GM23338 (cell line): Measurements from ENCODE around the gene RAP2A. TPM values are rescaled to one million over a fixed set of nuclear protein-coding genes. Genes with fewer than 3 reads are reported as not detected.

ENCODE experiments used
- ATAC-seq: fragments of 200-7000 bp; cut with Tn5 transposase; 3 replicates; pipeline ENCODE4 v1.9.1; 2020
- DNase-seq: peaks from one replicate; pipeline ENCODE4 v3.0.0-alpha.2; 2015; ENCODE audit warnings: low spot score
- H2AFZ ChIP-seq: fragments of 200-600 bp; sonication (generic); 2 replicates; pipeline ENCODE4 v1.8.0; 2016; ENCODE audit warnings: antibody characterized with exemption, mild to moderate bottlenecking, moderate library complexity
- H3F3A ChIP-seq: fragments of 200-600 bp; sonication (generic); replicated peaks from 2 replicates; pipeline ENCODE4 v1.8.0; 2017; ENCODE audit warnings: antibody characterized with exemption, mixed run types, low read depth
- H3K27ac ChIP-seq: fragments of 200-600 bp; sonication (generic); 2 replicates; pipeline ENCODE4 v1.6.1; 2016; ENCODE audit warnings: low read depth
- H3K27me3 ChIP-seq: fragments of 200-600 bp; sonication (generic); 2 replicates; pipeline ENCODE4 v1.8.0; 2016; ENCODE audit warnings: mild to moderate bottlenecking, mixed run types, moderate library complexity; ENCODE audit not compliant: insufficient read depth
- H3K36me3 ChIP-seq: fragments of 200-600 bp; sonication (generic); 2 replicates; pipeline ENCODE4 v1.8.0; 2016; ENCODE audit warnings: mild to moderate bottlenecking; ENCODE audit not compliant: insufficient read depth
- H3K4me1 ChIP-seq: fragments of 200-600 bp; sonication (generic); 2 replicates; pipeline ENCODE4 v1.8.0; 2016; ENCODE audit warnings: mild to moderate bottlenecking, moderate library complexity; ENCODE audit not compliant: insufficient read depth
- H3K4me2 ChIP-seq: fragments of 200-600 bp; sonication (generic); 2 replicates; pipeline ENCODE4 v1.7.1; 2017; ENCODE audit warnings: mixed run types
- H3K4me3 ChIP-seq: fragments of 200-600 bp; sonication (generic); 2 replicates; pipeline ENCODE4 v1.6.1; 2016; ENCODE audit warnings: mixed run types
- H3K79me2 ChIP-seq: fragments of 200-600 bp; sonication (generic); replicated peaks from 2 replicates; pipeline ENCODE4 v1.8.0; 2017; ENCODE audit warnings: mild to moderate bottlenecking; ENCODE audit not compliant: insufficient read depth
- H3K9me2 ChIP-seq: fragments of 200-600 bp; sonication (generic); 2 replicates; pipeline ENCODE4 v1.8.0; 2017; ENCODE audit not compliant: insufficient read depth
- H4K20me1 ChIP-seq: fragments of 200-600 bp; sonication (generic); replicated peaks from 2 replicates; pipeline ENCODE4 v1.8.0; 2017; ENCODE audit warnings: mild to moderate bottlenecking; ENCODE audit not compliant: insufficient read depth
- H3K27ac Mint-ChIP-seq: 2 replicates; pipeline ENCODE4 v1.8.0; 2020; ENCODE audit warnings: inconsistent platforms, mild to moderate bottlenecking, moderate library complexity, mixed read lengths
- H3K27me3 Mint-ChIP-seq: 3 replicates; pipeline ENCODE4 v1.8.0; 2022; ENCODE audit warnings: low read depth, mild to moderate bottlenecking, moderate library complexity, mixed read lengths, inconsistent platforms; ENCODE audit not compliant: insufficient read depth, poor library complexity
- H3K36me3 Mint-ChIP-seq: 3 replicates; pipeline ENCODE4 v1.8.0; 2021; ENCODE audit warnings: low read depth, mild to moderate bottlenecking, inconsistent platforms, moderate library complexity, mixed read lengths
- H3K4me1 Mint-ChIP-seq: 3 replicates; pipeline ENCODE4 v1.8.0; 2020; ENCODE audit warnings: mild to moderate bottlenecking, inconsistent platforms, mixed read lengths
- H3K4me3 Mint-ChIP-seq: 3 replicates; pipeline ENCODE4 v1.8.0; 2021; ENCODE audit warnings: moderate library complexity, mild to moderate bottlenecking, inconsistent platforms, mixed read lengths
- H3K9me3 Mint-ChIP-seq: 3 replicates; pipeline ENCODE4 v1.8.0; 2020; ENCODE audit warnings: moderate library complexity, mild to moderate bottlenecking, inconsistent platforms, mixed read lengths
- CREB1 ChIP-seq: fragments of 250-450 bp; sonication (Bioruptor Pico); IDR thresholded peaks from 2 replicates; pipeline ENCODE4 v1.5.0; 2020; ENCODE audit warnings: low read depth, mild to moderate bottlenecking, moderate library complexity
- EZH2phosphoT487 ChIP-seq: fragments of 200-600 bp; sonication (generic); IDR thresholded peaks from one replicate; pipeline ENCODE4 v1.8.1; 2018; ENCODE audit warnings: antibody characterized with exemption; ENCODE audit not compliant: unreplicated experiment
- JUNB ChIP-seq: IDR thresholded peaks from one replicate; pipeline ENCODE4 v1.6.1; 2016; ENCODE audit warnings: antibody characterized with exemption; ENCODE audit not compliant: unreplicated experiment
- NANOG ChIP-seq: IDR thresholded peaks from 2 replicates; pipeline ENCODE4 v1.6.1; 2016; ENCODE audit warnings: antibody characterized with exemption, borderline replicate concordance
- ZNF114 ChIP-seq: fragments of 250-450 bp; sonication (Bioruptor Pico); IDR thresholded peaks from 2 replicates; pipeline ENCODE4 v1.5.0; 2020; ENCODE audit warnings: mild to moderate bottlenecking, moderate library complexity
- ZNF331 ChIP-seq: fragments of 250-450 bp; sonication (Bioruptor Pico); IDR thresholded peaks from 2 replicates; pipeline ENCODE4 v1.5.0; 2020; ENCODE audit warnings: low read depth, mild to moderate bottlenecking, moderate library complexity
- polyA plus RNA-seq: library from polyadenylated mRNA; unstranded; fragments of >200 nt; fragmentation: Nextera tagmentation; extraction: Ambion mirVana; gene quantifications from 2 replicates; pipeline ENCODE4 v1.2.1, GENCODE V29; 2016
- total RNA-seq: library from RNA; depleted of rRNA; stranded (reverse); fragments of >200 nt; shearing (Covaris generic); gene quantifications from 2 replicates; pipeline ENCODE4 v1.2.3, GENCODE V29; 2014
- TF ChIP-seq, protein P1 (sequence below), 2 experiments: fragments of 200-600 bp in 1 of 2; sonication (generic) in 1 of 2; conservative IDR thresholded peaks; 2 replicates each; pipeline versions ENCODE4 v1.5.1 to v1.6.1; 2016 to 2017; ENCODE audit warnings: antibody characterized with exemption in 2 of 2, low read depth in 2 of 2, mild to moderate bottlenecking in 2 of 2, moderate library complexity in 1 of 2
- TF ChIP-seq, protein P2 (sequence below): IDR thresholded peaks from 2 replicates; pipeline ENCODE4 v1.6.1; 2016; ENCODE audit warnings: antibody characterized with exemption
- TF ChIP-seq, protein P3 (sequence below): IDR thresholded peaks from one replicate; pipeline ENCODE4 v1.6.1; 2018; ENCODE audit warnings: antibody characterized with exemption; ENCODE audit not compliant: unreplicated experiment
- TF ChIP-seq, protein P4 (sequence below): fragments of 250-450 bp; sonication (Bioruptor Pico); IDR thresholded peaks from 2 replicates; pipeline ENCODE4 v1.5.0; 2020; ENCODE audit warnings: mild to moderate bottlenecking, moderate library complexity

RAP2A gene
- total and polyA plus RNA-seq, 2 experiments from 2014 or later, result 10.4 to 35.3 TPM

DNA sequence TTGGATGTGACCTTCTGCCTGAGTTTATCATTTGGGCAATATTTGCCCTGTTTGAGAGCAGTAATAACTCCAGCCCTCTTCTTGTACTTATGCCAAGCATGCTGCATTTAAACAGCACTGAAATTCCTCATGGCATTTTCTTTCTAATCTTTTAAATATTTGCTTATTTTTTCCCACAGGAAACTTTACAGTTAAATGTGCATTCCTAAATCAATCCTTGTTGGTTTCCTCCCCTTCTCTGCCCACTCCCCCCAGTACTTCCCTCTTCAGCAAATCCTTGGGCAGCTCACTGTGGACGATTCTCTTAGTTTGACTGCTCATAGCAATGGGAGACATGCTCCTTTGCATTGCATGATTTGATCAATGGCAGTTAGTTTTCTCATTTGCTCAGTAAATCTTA, 68.7 kb downstream of the RAP2A start (continued):
- TF ChIP-seq, protein P1, sequence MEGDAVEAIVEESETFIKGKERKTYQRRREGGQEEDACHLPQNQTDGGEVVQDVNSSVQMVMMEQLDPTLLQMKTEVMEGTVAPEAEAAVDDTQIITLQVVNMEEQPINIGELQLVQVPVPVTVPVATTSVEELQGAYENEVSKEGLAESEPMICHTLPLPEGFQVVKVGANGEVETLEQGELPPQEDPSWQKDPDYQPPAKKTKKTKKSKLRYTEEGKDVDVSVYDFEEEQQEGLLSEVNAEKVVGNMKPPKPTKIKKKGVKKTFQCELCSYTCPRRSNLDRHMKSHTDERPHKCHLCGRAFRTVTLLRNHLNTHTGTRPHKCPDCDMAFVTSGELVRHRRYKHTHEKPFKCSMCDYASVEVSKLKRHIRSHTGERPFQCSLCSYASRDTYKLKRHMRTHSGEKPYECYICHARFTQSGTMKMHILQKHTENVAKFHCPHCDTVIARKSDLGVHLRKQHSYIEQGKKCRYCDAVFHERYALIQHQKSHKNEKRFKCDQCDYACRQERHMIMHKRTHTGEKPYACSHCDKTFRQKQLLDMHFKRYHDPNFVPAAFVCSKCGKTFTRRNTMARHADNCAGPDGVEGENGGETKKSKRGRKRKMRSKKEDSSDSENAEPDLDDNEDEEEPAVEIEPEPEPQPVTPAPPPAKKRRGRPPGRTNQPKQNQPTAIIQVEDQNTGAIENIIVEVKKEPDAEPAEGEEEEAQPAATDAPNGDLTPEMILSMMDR (conservative IDR thresholded peaks at IDR 0.05; ENCODE audit: low read depth in 2 of 2), result no peak

DNA sequence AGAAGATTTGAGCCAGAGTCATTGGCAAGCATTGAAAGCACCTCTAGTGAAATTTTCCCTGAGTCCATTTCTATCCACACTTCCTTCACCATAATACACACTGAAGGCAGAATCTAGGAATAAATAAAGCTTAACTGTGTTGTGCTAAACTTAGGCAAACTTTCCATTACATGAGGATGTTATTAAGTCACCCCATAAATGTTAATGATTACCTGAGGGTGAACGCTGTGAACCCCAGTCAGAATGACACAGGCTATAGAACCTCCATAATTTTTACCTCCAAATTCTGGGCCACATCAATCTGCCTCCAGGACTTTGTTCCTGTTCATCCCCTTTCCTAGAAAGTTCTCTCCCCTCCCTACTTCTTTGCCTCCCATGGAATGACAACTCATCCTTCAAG, 71.0 kb downstream of the RAP2A start:
- H3K36me3 Mint-ChIP-seq, result no peaks in the 10 kb centered on the region
- H3K4me3 ChIP-seq, result no peak overlapping the region
- no peaks in the 10 kb centered on the region for H3K79me2 ChIP-seq
- no peaks in the 10 kb centered on the region for H3K36me3 ChIP-seq
- H3K27me3 Mint-ChIP-seq, result no peaks in the 10 kb centered on the region
- no peak for DNase-seq
- no peak overlapping the region for H3K4me2 ChIP-seq
- H3K4me1 Mint-ChIP-seq, result no peaks in the 10 kb centered on the region; the same call in 2 of the 3 replicates
- H3K4me3 Mint-ChIP-seq, result no peak overlapping the region
- H3K27me3 ChIP-seq, result no peaks in the 10 kb centered on the region
- no peaks in the 10 kb centered on the region for H4K20me1 ChIP-seq
- peaks cover 8% of the 10 kb centered on the region; the same call in 1 of the 2 replicates for H3K9me2 ChIP-seq
- ATAC-seq, result no peak
- H3K27ac Mint-ChIP-seq, result no peak overlapping the region
- no peaks in the 10 kb centered on the region for H3K9me3 Mint-ChIP-seq
- H3K27ac ChIP-seq, result no peak overlapping the region
- no peaks in the 10 kb centered on the region for H3F3A ChIP-seq
- H3K4me1 ChIP-seq, result no peaks in the 10 kb centered on the region
- no peak overlapping the region for H2AFZ ChIP-seq
- TF ChIP-seq ZNF331 (CRISPR knock-in tag) (no peak), EZH2phosphoT487 (no peak), CREB1 (no peak), JUNB (no peak), NANOG (no peak), ZNF114 (no peak)
- TF ChIP-seq, protein P2, sequence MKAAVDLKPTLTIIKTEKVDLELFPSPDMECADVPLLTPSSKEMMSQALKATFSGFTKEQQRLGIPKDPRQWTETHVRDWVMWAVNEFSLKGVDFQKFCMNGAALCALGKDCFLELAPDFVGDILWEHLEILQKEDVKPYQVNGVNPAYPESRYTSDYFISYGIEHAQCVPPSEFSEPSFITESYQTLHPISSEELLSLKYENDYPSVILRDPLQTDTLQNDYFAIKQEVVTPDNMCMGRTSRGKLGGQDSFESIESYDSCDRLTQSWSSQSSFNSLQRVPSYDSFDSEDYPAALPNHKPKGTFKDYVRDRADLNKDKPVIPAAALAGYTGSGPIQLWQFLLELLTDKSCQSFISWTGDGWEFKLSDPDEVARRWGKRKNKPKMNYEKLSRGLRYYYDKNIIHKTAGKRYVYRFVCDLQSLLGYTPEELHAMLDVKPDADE, result no peak
- TF ChIP-seq, protein P3, sequence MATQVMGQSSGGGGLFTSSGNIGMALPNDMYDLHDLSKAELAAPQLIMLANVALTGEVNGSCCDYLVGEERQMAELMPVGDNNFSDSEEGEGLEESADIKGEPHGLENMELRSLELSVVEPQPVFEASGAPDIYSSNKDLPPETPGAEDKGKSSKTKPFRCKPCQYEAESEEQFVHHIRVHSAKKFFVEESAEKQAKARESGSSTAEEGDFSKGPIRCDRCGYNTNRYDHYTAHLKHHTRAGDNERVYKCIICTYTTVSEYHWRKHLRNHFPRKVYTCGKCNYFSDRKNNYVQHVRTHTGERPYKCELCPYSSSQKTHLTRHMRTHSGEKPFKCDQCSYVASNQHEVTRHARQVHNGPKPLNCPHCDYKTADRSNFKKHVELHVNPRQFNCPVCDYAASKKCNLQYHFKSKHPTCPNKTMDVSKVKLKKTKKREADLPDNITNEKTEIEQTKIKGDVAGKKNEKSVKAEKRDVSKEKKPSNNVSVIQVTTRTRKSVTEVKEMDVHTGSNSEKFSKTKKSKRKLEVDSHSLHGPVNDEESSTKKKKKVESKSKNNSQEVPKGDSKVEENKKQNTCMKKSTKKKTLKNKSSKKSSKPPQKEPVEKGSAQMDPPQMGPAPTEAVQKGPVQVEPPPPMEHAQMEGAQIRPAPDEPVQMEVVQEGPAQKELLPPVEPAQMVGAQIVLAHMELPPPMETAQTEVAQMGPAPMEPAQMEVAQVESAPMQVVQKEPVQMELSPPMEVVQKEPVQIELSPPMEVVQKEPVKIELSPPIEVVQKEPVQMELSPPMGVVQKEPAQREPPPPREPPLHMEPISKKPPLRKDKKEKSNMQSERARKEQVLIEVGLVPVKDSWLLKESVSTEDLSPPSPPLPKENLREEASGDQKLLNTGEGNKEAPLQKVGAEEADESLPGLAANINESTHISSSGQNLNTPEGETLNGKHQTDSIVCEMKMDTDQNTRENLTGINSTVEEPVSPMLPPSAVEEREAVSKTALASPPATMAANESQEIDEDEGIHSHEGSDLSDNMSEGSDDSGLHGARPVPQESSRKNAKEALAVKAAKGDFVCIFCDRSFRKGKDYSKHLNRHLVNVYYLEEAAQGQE, result no peak
- TF ChIP-seq, protein P4, sequence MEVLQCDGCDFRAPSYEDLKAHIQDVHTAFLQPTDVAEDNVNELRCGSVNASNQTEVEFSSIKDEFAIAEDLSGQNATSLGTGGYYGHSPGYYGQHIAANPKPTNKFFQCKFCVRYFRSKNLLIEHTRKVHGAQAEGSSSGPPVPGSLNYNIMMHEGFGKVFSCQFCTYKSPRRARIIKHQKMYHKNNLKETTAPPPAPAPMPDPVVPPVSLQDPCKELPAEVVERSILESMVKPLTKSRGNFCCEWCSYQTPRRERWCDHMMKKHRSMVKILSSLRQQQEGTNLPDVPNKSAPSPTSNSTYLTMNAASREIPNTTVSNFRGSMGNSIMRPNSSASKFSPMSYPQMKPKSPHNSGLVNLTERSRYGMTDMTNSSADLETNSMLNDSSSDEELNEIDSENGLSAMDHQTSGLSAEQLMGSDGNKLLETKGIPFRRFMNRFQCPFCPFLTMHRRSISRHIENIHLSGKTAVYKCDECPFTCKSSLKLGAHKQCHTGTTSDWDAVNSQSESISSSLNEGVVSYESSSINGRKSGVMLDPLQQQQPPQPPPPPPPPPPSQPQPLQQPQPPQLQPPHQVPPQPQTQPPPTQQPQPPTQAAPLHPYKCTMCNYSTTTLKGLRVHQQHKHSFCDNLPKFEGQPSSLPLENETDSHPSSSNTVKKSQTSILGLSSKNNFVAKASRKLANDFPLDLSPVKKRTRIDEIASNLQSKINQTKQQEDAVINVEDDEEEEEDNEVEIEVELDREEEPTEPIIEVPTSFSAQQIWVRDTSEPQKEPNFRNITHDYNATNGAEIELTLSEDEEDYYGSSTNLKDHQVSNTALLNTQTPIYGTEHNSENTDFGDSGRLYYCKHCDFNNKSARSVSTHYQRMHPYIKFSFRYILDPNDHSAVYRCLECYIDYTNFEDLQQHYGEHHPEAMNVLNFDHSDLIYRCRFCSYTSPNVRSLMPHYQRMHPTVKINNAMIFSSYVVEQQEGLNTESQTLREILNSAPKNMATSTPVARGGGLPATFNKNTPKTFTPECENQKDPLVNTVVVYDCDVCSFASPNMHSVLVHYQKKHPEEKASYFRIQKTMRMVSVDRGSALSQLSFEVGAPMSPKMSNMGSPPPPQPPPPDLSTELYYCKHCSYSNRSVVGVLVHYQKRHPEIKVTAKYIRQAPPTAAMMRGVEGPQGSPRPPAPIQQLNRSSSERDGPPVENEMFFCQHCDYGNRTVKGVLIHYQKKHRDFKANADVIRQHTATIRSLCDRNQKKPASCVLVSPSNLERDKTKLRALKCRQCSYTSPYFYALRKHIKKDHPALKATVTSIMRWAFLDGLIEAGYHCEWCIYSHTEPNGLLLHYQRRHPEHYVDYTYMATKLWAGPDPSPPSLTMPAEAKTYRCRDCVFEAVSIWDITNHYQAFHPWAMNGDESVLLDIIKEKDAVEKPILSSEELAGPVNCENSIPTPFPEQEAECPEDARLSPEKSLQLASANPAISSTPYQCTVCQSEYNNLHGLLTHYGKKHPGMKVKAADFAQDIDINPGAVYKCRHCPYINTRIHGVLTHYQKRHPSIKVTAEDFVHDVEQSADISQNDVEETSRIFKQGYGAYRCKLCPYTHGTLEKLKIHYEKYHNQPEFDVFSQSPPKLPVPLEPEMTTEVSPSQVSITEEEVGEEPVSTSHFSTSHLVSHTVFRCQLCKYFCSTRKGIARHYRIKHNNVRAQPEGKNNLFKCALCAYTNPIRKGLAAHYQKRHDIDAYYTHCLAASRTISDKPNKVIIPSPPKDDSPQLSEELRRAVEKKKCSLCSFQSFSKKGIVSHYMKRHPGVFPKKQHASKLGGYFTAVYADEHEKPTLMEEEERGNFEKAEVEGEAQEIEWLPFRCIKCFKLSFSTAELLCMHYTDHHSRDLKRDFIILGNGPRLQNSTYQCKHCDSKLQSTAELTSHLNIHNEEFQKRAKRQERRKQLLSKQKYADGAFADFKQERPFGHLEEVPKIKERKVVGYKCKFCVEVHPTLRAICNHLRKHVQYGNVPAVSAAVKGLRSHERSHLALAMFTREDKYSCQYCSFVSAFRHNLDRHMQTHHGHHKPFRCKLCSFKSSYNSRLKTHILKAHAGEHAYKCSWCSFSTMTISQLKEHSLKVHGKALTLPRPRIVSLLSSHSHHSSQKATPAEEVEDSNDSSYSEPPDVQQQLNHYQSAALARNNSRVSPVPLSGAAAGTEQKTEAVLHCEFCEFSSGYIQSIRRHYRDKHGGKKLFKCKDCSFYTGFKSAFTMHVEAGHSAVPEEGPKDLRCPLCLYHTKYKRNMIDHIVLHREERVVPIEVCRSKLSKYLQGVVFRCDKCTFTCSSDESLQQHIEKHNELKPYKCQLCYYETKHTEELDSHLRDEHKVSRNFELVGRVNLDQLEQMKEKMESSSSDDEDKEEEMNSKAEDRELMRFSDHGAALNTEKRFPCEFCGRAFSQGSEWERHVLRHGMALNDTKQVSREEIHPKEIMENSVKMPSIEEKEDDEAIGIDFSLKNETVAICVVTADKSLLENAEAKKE (CRISPR knock-in tag), result no peak
- TF ChIP-seq, protein P1 (conservative IDR thresholded peaks at IDR 0.05; ENCODE audit: low read depth in 2 of 2), result no peak
